Measurements from ENCODE around the gene SESTD1. TPM values are rescaled to one million over a fixed set of nuclear protein-coding genes. Genes with fewer than 3 reads are reported as not detected.

Gene SESTD1
- total and polyA plus RNA-seq, 2 experiments from 2014 or later, result 12.6 to 21.6 TPM

DNA sequence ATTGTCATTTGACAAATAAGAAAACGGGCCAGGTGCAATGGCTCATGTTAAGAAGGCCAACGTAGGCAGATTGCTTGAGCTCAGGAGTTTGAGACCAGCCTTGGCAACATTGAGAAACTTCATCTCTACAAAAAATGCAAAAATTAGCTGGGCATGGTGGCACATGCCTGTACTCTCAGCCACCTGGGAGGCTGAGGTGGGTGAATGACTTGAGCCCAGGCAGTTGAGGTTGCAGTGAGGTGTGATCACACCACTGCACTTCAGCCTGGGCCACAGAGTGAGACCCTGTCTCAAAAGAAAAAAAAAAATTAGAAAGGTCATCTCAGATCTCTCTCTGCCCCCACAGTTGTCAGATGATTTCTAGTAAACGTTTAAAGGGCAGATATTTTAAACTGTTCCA is 4.4 kb downstream of the SESTD1 start:
- H3K36me3 ChIP-seq (ENCODE audit: insufficient read depth), result no peaks in the 10 kb centered on the region
- H3K79me2 ChIP-seq (replicated peaks; ENCODE audit: insufficient read depth), result peaks cover 72% of the 10 kb centered on the region
- H3K9me2 ChIP-seq (ENCODE audit: insufficient read depth), result no peaks in the 10 kb centered on the region
- no peaks in the 10 kb centered on the region for H3F3A ChIP-seq (replicated peaks; ENCODE audit: low read depth)
- no peak overlapping the region for H3K27ac Mint-ChIP-seq
- no peak for ATAC-seq
- H3K4me1 Mint-ChIP-seq, result peaks cover 8% of the 10 kb centered on the region
- no peaks in the 10 kb centered on the region for H4K20me1 ChIP-seq (replicated peaks; ENCODE audit: insufficient read depth)
- no peak overlapping the region for H3K4me3 Mint-ChIP-seq
- H3K4me3 ChIP-seq, result no peak overlapping the region
- H3K27me3 ChIP-seq (ENCODE audit: insufficient read depth), result peaks cover 11% of the 10 kb centered on the region; the same call in 1 of the 2 replicates
- no peak for DNase-seq (ENCODE audit: low spot score)
- peaks cover 16% of the 10 kb centered on the region for H3K4me1 ChIP-seq (ENCODE audit: insufficient read depth)
- H2AFZ ChIP-seq, result no peak overlapping the region
- no peak for TF ChIP-seq EZH2phosphoT487 (IDR thresholded peaks at IDR 0.05; ENCODE audit: unreplicated experiment)
- TF ChIP-seq STAT1 (IDR thresholded peaks at IDR 0.05; ENCODE audit: unreplicated experiment), result no peak
- TF ChIP-seq POLR2AphosphoS5 (IDR thresholded peaks at IDR 0.05; ENCODE audit: low read depth), result no peak
- no peak for TF ChIP-seq NANOG (IDR thresholded peaks at IDR 0.05; ENCODE audit: borderline replicate concordance)
- TF ChIP-seq, protein P1, sequence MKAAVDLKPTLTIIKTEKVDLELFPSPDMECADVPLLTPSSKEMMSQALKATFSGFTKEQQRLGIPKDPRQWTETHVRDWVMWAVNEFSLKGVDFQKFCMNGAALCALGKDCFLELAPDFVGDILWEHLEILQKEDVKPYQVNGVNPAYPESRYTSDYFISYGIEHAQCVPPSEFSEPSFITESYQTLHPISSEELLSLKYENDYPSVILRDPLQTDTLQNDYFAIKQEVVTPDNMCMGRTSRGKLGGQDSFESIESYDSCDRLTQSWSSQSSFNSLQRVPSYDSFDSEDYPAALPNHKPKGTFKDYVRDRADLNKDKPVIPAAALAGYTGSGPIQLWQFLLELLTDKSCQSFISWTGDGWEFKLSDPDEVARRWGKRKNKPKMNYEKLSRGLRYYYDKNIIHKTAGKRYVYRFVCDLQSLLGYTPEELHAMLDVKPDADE (IDR thresholded peaks at IDR 0.05), result no peak
- TF ChIP-seq, protein P2, sequence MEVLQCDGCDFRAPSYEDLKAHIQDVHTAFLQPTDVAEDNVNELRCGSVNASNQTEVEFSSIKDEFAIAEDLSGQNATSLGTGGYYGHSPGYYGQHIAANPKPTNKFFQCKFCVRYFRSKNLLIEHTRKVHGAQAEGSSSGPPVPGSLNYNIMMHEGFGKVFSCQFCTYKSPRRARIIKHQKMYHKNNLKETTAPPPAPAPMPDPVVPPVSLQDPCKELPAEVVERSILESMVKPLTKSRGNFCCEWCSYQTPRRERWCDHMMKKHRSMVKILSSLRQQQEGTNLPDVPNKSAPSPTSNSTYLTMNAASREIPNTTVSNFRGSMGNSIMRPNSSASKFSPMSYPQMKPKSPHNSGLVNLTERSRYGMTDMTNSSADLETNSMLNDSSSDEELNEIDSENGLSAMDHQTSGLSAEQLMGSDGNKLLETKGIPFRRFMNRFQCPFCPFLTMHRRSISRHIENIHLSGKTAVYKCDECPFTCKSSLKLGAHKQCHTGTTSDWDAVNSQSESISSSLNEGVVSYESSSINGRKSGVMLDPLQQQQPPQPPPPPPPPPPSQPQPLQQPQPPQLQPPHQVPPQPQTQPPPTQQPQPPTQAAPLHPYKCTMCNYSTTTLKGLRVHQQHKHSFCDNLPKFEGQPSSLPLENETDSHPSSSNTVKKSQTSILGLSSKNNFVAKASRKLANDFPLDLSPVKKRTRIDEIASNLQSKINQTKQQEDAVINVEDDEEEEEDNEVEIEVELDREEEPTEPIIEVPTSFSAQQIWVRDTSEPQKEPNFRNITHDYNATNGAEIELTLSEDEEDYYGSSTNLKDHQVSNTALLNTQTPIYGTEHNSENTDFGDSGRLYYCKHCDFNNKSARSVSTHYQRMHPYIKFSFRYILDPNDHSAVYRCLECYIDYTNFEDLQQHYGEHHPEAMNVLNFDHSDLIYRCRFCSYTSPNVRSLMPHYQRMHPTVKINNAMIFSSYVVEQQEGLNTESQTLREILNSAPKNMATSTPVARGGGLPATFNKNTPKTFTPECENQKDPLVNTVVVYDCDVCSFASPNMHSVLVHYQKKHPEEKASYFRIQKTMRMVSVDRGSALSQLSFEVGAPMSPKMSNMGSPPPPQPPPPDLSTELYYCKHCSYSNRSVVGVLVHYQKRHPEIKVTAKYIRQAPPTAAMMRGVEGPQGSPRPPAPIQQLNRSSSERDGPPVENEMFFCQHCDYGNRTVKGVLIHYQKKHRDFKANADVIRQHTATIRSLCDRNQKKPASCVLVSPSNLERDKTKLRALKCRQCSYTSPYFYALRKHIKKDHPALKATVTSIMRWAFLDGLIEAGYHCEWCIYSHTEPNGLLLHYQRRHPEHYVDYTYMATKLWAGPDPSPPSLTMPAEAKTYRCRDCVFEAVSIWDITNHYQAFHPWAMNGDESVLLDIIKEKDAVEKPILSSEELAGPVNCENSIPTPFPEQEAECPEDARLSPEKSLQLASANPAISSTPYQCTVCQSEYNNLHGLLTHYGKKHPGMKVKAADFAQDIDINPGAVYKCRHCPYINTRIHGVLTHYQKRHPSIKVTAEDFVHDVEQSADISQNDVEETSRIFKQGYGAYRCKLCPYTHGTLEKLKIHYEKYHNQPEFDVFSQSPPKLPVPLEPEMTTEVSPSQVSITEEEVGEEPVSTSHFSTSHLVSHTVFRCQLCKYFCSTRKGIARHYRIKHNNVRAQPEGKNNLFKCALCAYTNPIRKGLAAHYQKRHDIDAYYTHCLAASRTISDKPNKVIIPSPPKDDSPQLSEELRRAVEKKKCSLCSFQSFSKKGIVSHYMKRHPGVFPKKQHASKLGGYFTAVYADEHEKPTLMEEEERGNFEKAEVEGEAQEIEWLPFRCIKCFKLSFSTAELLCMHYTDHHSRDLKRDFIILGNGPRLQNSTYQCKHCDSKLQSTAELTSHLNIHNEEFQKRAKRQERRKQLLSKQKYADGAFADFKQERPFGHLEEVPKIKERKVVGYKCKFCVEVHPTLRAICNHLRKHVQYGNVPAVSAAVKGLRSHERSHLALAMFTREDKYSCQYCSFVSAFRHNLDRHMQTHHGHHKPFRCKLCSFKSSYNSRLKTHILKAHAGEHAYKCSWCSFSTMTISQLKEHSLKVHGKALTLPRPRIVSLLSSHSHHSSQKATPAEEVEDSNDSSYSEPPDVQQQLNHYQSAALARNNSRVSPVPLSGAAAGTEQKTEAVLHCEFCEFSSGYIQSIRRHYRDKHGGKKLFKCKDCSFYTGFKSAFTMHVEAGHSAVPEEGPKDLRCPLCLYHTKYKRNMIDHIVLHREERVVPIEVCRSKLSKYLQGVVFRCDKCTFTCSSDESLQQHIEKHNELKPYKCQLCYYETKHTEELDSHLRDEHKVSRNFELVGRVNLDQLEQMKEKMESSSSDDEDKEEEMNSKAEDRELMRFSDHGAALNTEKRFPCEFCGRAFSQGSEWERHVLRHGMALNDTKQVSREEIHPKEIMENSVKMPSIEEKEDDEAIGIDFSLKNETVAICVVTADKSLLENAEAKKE (CRISPR knock-in tag; IDR thresholded peaks at IDR 0.05), result no peak
- TF ChIP-seq, protein P3, sequence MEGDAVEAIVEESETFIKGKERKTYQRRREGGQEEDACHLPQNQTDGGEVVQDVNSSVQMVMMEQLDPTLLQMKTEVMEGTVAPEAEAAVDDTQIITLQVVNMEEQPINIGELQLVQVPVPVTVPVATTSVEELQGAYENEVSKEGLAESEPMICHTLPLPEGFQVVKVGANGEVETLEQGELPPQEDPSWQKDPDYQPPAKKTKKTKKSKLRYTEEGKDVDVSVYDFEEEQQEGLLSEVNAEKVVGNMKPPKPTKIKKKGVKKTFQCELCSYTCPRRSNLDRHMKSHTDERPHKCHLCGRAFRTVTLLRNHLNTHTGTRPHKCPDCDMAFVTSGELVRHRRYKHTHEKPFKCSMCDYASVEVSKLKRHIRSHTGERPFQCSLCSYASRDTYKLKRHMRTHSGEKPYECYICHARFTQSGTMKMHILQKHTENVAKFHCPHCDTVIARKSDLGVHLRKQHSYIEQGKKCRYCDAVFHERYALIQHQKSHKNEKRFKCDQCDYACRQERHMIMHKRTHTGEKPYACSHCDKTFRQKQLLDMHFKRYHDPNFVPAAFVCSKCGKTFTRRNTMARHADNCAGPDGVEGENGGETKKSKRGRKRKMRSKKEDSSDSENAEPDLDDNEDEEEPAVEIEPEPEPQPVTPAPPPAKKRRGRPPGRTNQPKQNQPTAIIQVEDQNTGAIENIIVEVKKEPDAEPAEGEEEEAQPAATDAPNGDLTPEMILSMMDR (conservative IDR thresholded peaks at IDR 0.05; ENCODE audit: low read depth in 2 of 2), result no peak
- no peak for TF ChIP-seq EZH2 (IDR thresholded peaks at IDR 0.05; ENCODE audit: low read depth, unreplicated experiment)
- TF ChIP-seq, protein P4, sequence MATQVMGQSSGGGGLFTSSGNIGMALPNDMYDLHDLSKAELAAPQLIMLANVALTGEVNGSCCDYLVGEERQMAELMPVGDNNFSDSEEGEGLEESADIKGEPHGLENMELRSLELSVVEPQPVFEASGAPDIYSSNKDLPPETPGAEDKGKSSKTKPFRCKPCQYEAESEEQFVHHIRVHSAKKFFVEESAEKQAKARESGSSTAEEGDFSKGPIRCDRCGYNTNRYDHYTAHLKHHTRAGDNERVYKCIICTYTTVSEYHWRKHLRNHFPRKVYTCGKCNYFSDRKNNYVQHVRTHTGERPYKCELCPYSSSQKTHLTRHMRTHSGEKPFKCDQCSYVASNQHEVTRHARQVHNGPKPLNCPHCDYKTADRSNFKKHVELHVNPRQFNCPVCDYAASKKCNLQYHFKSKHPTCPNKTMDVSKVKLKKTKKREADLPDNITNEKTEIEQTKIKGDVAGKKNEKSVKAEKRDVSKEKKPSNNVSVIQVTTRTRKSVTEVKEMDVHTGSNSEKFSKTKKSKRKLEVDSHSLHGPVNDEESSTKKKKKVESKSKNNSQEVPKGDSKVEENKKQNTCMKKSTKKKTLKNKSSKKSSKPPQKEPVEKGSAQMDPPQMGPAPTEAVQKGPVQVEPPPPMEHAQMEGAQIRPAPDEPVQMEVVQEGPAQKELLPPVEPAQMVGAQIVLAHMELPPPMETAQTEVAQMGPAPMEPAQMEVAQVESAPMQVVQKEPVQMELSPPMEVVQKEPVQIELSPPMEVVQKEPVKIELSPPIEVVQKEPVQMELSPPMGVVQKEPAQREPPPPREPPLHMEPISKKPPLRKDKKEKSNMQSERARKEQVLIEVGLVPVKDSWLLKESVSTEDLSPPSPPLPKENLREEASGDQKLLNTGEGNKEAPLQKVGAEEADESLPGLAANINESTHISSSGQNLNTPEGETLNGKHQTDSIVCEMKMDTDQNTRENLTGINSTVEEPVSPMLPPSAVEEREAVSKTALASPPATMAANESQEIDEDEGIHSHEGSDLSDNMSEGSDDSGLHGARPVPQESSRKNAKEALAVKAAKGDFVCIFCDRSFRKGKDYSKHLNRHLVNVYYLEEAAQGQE (IDR thresholded peaks at IDR 0.05; ENCODE audit: unreplicated experiment), result no peak
- TF ChIP-seq ZNF114 (CRISPR knock-in tag; IDR thresholded peaks at IDR 0.05), result no peak
- no peak for TF ChIP-seq CREB1 (CRISPR knock-in tag; IDR thresholded peaks at IDR 0.05; ENCODE audit: low read depth)
- no peak for TF ChIP-seq JUNB (IDR thresholded peaks at IDR 0.05; ENCODE audit: unreplicated experiment)
- no peak for TF ChIP-seq ZNF331 (CRISPR knock-in tag; IDR thresholded peaks at IDR 0.05; ENCODE audit: low read depth)
- H3K9me3 Mint-ChIP-seq, result no peaks in the 10 kb centered on the region
- no peak overlapping the region for H3K27ac ChIP-seq (ENCODE audit: low read depth)
- H3K4me2 ChIP-seq, result no peak overlapping the region
- H3K36me3 Mint-ChIP-seq (ENCODE audit: low read depth), result 0 out of 3 replicates have a peak, but pooled peaks cover 5% of the 10 kb centered on the region
- no peaks in the 10 kb centered on the region for H3K27me3 Mint-ChIP-seq (ENCODE audit: insufficient read depth, low read depth, poor library complexity)
